GM18868 (cell line): Measurements from ENCODE around the gene DPYSL4.

ENCODE experiments used
- ATAC-seq: cut with Tn5 transposase; IDR thresholded peaks from one replicate; pipeline ENCODE4 v1.9.1; 2021; ENCODE audit warnings: mild to moderate bottlenecking, moderate library complexity; ENCODE audit not compliant: unreplicated experiment

Gene DPYSL4

GRCh38 chr10:132193907-132194552 is 7.3 kb downstream of the DPYSL4 start:
- no peak for ATAC-seq

GRCh38 chr10:132194726-132195125 is 8.0 kb downstream of the DPYSL4 start:
- no peak for ATAC-seq

- ATAC-seq, result no peak
Observed at GRCh38 chr10:132195366-132196075, 8.8 kb downstream of the DPYSL4 start.

GRCh38 chr10:132196178-132197113 is 9.7 kb downstream of the DPYSL4 start:
- no peak for ATAC-seq

- ATAC-seq, result no peak
Observed at GRCh38 chr10:132197271-132198067, 10.7 kb downstream of the DPYSL4 start.

- no peak for ATAC-seq
Observed at GRCh38 chr10:132198068-132198370, 11.3 kb downstream of the DPYSL4 start.

GRCh38 chr10:132198381-132199181 is 11.8 kb downstream of the DPYSL4 start:
- no peak for ATAC-seq

GRCh38 chr10:132199268-132199853 is 12.6 kb downstream of the DPYSL4 start:
- ATAC-seq, result no peak

GRCh38 chr10:132199854-132200311 is 13.1 kb downstream of the DPYSL4 start:
- ATAC-seq, result no peak

- ATAC-seq, result no peak
Observed at GRCh38 chr10:132200344-132201110, 13.8 kb downstream of the DPYSL4 start.

GRCh38 chr10:132201111-132201969 is 14.6 kb downstream of the DPYSL4 start:
- ATAC-seq, result no peak

GRCh38 chr10:132202070-132202970 is 15.6 kb downstream of the DPYSL4 start:
- no peak for ATAC-seq

- ATAC-seq, result no peak
Observed at GRCh38 chr10:132203256-132204077, 16.7 kb downstream of the DPYSL4 start.

GRCh38 chr10:132204078-132204780 is 17.5 kb downstream of the DPYSL4 start:
- ATAC-seq, result no peak

- ATAC-seq, result no peak
Observed at GRCh38 chr10:132204781-132205473, 18.2 kb downstream of the DPYSL4 start.
